Brain microvascular endothelial cell (primary cell): ENCODE measurements around the gene VSTM5.

Source experiments
- DNase-seq: peaks from one replicate; pipeline ENCODE4 v3.0.0-alpha.2; 2020
- H3K27ac ChIP-seq: fragments of 250-450 bp; sonication (Bioruptor Pico); 2 replicates; pipeline ENCODE4 v1.5.1; 2020; ENCODE audit warnings: mild to moderate bottlenecking, moderate library complexity
- H3K27me3 ChIP-seq: fragments of 250-450 bp; sonication (Bioruptor Pico); replicated peaks from 2 replicates; pipeline ENCODE4 v1.5.1; 2020; ENCODE audit warnings: mild to moderate bottlenecking
- H3K36me3 ChIP-seq: fragments of 250-450 bp; sonication (Bioruptor Pico); replicated peaks from 2 replicates; pipeline ENCODE4 v1.5.1; 2020; ENCODE audit warnings: mild to moderate bottlenecking
- H3K4me3 ChIP-seq: 2 replicates; pipeline ENCODE4 v1.5.1; 2011; ENCODE audit warnings: low read depth, mild to moderate bottlenecking, control low read depth, low read length, moderate library complexity
- in situ Hi-C: cut with HindIII; loops from 2 replicates; pipeline ENCODE4 v1.10.0; 2017; ENCODE audit warnings: low sequenced_read_pairs, low pct_ligation_motif_present
- TF ChIP-seq, protein P1 (sequence below): IDR thresholded peaks from 2 replicates; pipeline ENCODE4 v1.5.1; 2011; ENCODE audit warnings: low read depth, mild to moderate bottlenecking, moderate library complexity, low read length, control low read depth, inconsistent platforms; ENCODE audit errors: missing control alignments

Gene VSTM5

DNA sequence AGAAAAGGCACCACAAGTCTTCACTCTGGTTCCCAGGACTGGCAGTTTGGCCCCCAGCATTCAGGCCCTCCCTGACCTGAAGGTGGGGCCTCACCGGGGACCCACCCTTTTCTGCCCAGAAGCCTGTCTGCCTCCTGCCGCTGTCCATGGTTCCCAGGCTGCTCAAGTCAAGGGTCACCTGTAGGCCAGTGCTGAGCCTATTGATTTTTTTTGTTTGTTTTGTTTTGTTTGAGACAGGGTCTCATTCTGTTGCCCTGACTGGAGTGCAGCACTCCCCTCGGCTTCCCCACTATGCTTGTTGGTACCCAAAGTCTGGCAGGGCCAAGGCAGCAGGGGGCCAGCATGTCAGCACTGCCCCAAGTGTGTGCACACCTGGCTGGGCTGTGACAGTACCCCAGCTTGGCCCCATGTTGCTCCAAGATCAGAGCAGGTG, 77.4 kb downstream of the VSTM5 start:
- Histone ChIP-seq H3K4me3 (no peak overlapping the region), H3K27me3 (no peaks in the 10 kb centered on the region), H3K27ac (no peak overlapping the region), H3K36me3 (no peaks in the 10 kb centered on the region)
- TF ChIP-seq, protein P1, sequence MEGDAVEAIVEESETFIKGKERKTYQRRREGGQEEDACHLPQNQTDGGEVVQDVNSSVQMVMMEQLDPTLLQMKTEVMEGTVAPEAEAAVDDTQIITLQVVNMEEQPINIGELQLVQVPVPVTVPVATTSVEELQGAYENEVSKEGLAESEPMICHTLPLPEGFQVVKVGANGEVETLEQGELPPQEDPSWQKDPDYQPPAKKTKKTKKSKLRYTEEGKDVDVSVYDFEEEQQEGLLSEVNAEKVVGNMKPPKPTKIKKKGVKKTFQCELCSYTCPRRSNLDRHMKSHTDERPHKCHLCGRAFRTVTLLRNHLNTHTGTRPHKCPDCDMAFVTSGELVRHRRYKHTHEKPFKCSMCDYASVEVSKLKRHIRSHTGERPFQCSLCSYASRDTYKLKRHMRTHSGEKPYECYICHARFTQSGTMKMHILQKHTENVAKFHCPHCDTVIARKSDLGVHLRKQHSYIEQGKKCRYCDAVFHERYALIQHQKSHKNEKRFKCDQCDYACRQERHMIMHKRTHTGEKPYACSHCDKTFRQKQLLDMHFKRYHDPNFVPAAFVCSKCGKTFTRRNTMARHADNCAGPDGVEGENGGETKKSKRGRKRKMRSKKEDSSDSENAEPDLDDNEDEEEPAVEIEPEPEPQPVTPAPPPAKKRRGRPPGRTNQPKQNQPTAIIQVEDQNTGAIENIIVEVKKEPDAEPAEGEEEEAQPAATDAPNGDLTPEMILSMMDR = no peak
- in situ Hi-C loops = no loop called here
- no peak for DNase-seq

DNA sequence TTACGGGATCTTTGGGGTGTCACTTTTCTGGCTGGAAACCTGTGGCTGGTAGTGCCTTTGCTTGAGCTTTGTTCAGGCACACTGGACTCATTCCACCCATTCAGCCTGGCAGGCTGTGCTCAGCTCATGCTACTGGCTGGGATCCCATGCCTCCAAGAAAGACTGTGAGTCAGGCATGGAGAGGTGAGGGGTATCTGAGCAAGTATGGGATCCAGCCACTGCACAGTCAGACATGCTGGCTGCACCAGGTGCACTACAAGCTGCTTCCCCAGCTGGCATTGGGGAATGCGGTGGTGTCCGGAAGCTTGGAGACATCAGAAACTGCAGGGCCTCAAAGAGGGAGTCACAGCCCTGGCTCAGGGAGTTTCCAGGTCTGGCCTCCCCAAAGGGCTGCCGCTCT, 78.3 kb downstream of the VSTM5 start:
- H3K4me3 ChIP-seq = no peak overlapping the region
- H3K36me3 ChIP-seq = no peaks in the 10 kb centered on the region
- in situ Hi-C loops = no loop called here
- no peak for DNase-seq
- TF ChIP-seq, protein P1 = no peak
- H3K27ac ChIP-seq = no peak overlapping the region
- H3K27me3 ChIP-seq = no peaks in the 10 kb centered on the region

DNA sequence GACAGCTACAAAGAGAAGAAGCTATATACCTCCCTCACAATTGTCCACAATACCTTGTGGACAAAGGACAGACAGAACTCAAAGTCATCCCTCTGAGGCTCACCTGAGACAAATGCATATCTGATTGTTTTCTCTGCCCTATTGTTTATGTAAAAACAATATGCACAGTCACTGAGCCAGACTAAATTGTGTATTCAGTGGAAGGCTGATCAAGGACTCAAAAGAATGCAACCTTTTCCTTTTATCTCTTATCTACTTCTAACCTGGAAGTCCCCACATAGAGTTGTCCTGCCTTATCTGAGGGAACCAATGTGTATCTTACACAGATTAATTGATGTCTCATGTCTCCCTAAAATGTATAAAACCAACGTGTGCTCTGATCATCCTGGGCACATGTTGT, 80.3 kb downstream of the VSTM5 start:
- H3K4me3 ChIP-seq = no peak overlapping the region
- H3K36me3 ChIP-seq = no peaks in the 10 kb centered on the region
- in situ Hi-C loops = no loop called here
- DNase-seq = no peak
- H3K27ac ChIP-seq = no peak overlapping the region
- H3K27me3 ChIP-seq = no peaks in the 10 kb centered on the region
- TF ChIP-seq, protein P1 = no peak
